ENCODE data around the gene SIRT2. TPM values are rescaled to one million over a fixed set of nuclear protein-coding genes. Genes with fewer than 3 reads are reported as not detected.
A peak's percentile ranks its signal among the peaks of the same experiment; 100 is the strongest.

Gene SIRT2
- total RNA-seq, 1 experiment from 2014 or later = 19.5 TPM

DNA sequence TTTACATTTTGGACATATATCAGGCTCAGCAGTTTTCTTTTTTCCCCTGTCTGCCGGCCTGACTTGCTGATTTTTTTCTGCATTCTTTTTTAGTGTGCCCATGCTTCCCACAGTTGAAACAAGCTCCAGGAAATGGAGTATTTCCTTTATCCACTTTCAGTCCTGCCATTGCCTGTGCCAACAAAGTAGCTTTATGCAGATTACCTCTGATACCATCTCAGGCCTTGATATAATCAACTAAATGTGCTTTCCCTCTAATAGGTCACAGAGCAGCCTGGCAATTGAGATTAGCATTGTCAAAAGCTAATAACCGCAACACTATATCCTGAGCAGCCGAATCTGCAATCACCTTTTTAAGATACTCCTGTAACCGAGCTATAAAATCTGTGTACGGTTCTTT lies 40.5 kb upstream of the SIRT2 start:
- H3K79me2 ChIP-seq (ENCODE audit: low read length) = no peaks in the 10 kb centered on the region
- no peaks in the 10 kb centered on the region for H3K27me3 ChIP-seq (ENCODE audit: low read length)
- H3K4me3 ChIP-seq (ENCODE audit: low read length) = no peak overlapping the region
- no peaks in the 10 kb centered on the region for H3K9me2 ChIP-seq (replicated peaks; ENCODE audit: insufficient read depth, low read length)
- no peak overlapping the region for H3K4me2 ChIP-seq (ENCODE audit: low read depth, low read length, poor library complexity, severe bottlenecking)
- H3K36me3 ChIP-seq (ENCODE audit: insufficient read depth, low read length) = no peaks in the 10 kb centered on the region
- no peak overlapping the region for H2AFZ ChIP-seq (ENCODE audit: low read length)
- no peak overlapping the region for H3K9ac ChIP-seq (ENCODE audit: low read length)
- H3K9me3 ChIP-seq (ENCODE audit: low read length) = no peaks in the 10 kb centered on the region
- H3K4me1 ChIP-seq (ENCODE audit: low read length) = no peaks in the 10 kb centered on the region
- DNase-seq = no peak
- no peak overlapping the region for H3K27ac ChIP-seq (ENCODE audit: low read length)
- no peaks in the 10 kb centered on the region for H4K20me1 ChIP-seq (ENCODE audit: insufficient read depth, low read depth, low read length)

DNA sequence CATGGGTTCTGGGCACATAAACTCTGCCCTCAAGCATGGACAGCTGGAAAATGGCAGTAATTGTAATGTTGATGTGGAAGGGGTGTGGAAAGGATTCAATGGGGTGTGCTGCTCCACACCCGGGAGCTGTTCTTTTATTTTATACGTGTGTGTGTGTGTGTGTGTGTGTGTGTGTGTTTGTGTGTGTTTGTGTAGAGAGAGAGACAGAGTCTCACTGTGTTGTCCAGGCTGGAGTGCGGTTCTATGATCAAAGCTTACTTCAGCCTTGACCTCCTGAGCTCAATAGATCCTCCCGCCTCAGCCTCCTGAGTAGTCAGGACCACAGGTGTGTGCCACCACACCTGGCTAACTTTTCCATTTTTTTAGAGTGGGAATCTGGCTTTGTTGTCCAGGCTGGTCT lies 34.1 kb upstream of the SIRT2 start:
- H3K9me3 ChIP-seq (ENCODE audit: low read length) = no peaks in the 10 kb centered on the region

DNA sequence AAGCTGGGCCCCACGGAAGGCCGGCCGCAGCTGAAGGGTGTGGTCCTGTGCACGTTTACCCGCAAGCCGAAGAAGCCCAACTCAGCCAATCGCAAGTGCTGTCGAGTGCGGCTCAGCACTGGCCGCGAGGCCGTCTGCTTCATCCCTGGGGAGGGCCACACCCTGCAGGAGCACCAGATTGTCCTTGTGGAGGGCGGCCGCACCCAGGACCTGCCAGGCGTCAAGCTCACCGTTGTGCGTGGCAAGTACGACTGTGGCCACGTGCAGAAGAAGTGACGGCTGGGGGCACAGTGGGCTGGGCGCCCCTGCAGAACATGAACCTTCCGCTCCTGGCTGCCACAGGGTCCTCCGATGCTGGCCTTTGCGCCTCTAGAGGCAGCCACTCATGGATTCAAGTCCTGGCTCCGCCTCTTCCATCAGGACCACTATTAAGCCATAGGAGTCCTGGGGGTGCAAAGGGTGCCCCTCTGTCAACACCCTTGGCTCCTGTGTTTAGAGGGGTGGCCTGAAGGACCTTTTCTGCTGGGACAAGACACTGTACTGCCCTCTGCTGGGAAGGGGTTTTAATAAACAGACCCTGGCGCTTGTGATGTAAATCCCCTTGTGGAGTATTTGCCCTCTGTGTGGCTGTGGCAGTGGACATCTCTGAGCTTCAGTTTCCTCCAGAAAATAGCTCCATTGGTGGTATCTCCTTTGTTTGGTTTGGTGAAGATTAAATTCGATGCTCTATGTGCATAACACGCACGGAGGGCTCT lies 33.2 kb upstream of the SIRT2 start:
- Histone ChIP-seq H3K36me3 (ENCODE audit: insufficient read depth, low read length) (peaks cover 18% of the 10 kb centered on the region), H3K4me1 (ENCODE audit: low read length) (peaks cover 16% of the 10 kb centered on the region), H3K4me3 (ENCODE audit: low read length) (no peak overlapping the region), H3K4me2 (ENCODE audit: low read depth, low read length, poor library complexity, severe bottlenecking) (no peak overlapping the region), H2AFZ (ENCODE audit: low read length) (no peak overlapping the region), H3K9me3 (ENCODE audit: low read length) (no peaks in the 10 kb centered on the region), H3K9me2 (replicated peaks; ENCODE audit: insufficient read depth, low read length) (no peaks in the 10 kb centered on the region), H3K27me3 (ENCODE audit: low read length) (no peaks in the 10 kb centered on the region), H3K27ac (ENCODE audit: low read length) (no peak overlapping the region), H3K9ac (ENCODE audit: low read length) (no peak overlapping the region), H4K20me1 (ENCODE audit: insufficient read depth, low read depth, low read length) (peaks cover 5% of the 10 kb centered on the region; the same call in 1 of the 2 replicates), H3K79me2 (ENCODE audit: low read length) (peaks cover 40% of the 10 kb centered on the region)
- DNase-seq = peak; percentile 73

More for the DNA sequence above, 34.1 kb upstream of the SIRT2 start:
- no peaks in the 10 kb centered on the region for H3K9me2 ChIP-seq (replicated peaks; ENCODE audit: insufficient read depth, low read length)
- H3K4me1 ChIP-seq (ENCODE audit: low read length) = peaks cover 16% of the 10 kb centered on the region
- H3K79me2 ChIP-seq (ENCODE audit: low read length) = peaks cover 31% of the 10 kb centered on the region
- H3K27me3 ChIP-seq (ENCODE audit: low read length) = no peaks in the 10 kb centered on the region
- H3K4me2 ChIP-seq (ENCODE audit: low read depth, low read length, poor library complexity, severe bottlenecking) = no peak overlapping the region
- no peak overlapping the region for H3K4me3 ChIP-seq (ENCODE audit: low read length)
- no peak overlapping the region for H3K9ac ChIP-seq (ENCODE audit: low read length)
- H4K20me1 ChIP-seq (ENCODE audit: insufficient read depth, low read depth, low read length) = peaks cover 5% of the 10 kb centered on the region; the same call in 1 of the 2 replicates
- no peak overlapping the region for H2AFZ ChIP-seq (ENCODE audit: low read length)
- H3K27ac ChIP-seq (ENCODE audit: low read length) = no peak overlapping the region
- peaks cover 18% of the 10 kb centered on the region for H3K36me3 ChIP-seq (ENCODE audit: insufficient read depth, low read length)
- no peak for DNase-seq

DNA sequence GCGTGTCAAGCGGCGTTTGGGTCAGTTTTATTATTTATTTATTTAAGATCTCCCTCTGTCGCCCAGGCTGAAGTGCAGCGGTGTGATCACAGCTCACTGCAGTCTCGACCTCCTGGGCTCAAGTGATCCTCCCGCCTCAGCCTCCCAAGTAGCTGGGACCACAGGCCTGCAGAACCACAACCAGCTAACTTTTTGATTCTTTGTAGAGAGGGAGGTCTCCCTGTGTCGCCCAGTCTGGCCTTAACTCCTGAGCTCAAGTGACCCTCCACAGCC lies 32.0 kb upstream of the SIRT2 start:
- Histone ChIP-seq H3K4me2 (ENCODE audit: low read depth, low read length, poor library complexity, severe bottlenecking) (peak overlapping the region; percentile 94), H3K9ac (ENCODE audit: low read length) (peak overlapping the region; percentile 95), H3K36me3 (ENCODE audit: insufficient read depth, low read length) (peaks cover 18% of the 10 kb centered on the region), H3K9me3 (ENCODE audit: low read length) (no peaks in the 10 kb centered on the region), H4K20me1 (ENCODE audit: insufficient read depth, low read depth, low read length) (peaks cover 5% of the 10 kb centered on the region; the same call in 1 of the 2 replicates), H3K9me2 (replicated peaks; ENCODE audit: insufficient read depth, low read length) (no peaks in the 10 kb centered on the region), H3K4me1 (ENCODE audit: low read length) (peaks cover 16% of the 10 kb centered on the region), H3K27ac (ENCODE audit: low read length) (no peak overlapping the region), H3K79me2 (ENCODE audit: low read length) (peaks cover 43% of the 10 kb centered on the region), H2AFZ (ENCODE audit: low read length) (no peak overlapping the region), H3K27me3 (ENCODE audit: low read length) (no peaks in the 10 kb centered on the region), H3K4me3 (ENCODE audit: low read length) (peak overlapping the region; percentile 96)
- DNase-seq = no peak

DNA sequence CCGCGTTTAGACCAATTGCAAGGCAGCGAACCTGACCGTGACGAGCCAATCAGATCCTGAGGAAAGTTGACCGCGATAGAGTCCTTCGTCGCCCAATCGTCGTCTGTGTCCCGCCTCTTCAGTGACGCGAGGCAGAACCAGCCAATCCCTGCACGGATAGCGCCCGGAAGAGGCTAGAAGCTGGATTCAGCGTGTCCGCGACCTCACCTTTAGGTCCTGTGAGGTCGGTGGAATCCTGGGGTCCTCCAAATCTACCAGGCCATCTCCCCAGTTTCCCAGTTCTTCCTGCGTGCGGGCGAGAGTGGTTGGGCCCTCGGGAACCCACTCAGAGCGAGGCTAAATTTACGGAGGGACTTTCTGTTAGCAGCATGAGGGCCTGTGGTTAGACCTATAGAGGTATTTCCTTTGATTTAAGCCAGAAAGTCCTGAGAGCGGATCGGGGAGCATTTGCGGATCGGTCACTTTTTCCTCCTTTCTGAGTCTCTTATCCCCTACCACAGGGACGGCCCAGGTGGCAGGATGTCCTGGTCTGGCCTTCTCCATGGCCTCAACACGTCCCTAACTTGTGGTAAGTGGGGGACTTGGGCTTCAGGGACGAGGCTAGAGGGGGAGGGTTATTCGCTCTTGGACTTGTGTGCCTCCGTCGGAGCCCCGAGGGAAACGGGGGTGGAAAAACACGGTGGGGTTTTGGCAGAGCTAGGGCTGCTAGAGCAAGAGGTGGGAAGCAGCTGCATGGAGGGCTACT lies 31.5 kb upstream of the SIRT2 start, which contains the start of gene MRPS12:
Gene MRPS12, plus strand, starts transcription at position 169 of the 745 bp plus-strand sequence. Its CDS starts 351 bp downstream, at position 520.
- H3K79me2 ChIP-seq (ENCODE audit: low read length) = peaks cover 43% of the 10 kb centered on the region
- DNase-seq = peak; percentile 100
- H3K4me1 ChIP-seq (ENCODE audit: low read length) = peaks cover 16% of the 10 kb centered on the region

DNA sequence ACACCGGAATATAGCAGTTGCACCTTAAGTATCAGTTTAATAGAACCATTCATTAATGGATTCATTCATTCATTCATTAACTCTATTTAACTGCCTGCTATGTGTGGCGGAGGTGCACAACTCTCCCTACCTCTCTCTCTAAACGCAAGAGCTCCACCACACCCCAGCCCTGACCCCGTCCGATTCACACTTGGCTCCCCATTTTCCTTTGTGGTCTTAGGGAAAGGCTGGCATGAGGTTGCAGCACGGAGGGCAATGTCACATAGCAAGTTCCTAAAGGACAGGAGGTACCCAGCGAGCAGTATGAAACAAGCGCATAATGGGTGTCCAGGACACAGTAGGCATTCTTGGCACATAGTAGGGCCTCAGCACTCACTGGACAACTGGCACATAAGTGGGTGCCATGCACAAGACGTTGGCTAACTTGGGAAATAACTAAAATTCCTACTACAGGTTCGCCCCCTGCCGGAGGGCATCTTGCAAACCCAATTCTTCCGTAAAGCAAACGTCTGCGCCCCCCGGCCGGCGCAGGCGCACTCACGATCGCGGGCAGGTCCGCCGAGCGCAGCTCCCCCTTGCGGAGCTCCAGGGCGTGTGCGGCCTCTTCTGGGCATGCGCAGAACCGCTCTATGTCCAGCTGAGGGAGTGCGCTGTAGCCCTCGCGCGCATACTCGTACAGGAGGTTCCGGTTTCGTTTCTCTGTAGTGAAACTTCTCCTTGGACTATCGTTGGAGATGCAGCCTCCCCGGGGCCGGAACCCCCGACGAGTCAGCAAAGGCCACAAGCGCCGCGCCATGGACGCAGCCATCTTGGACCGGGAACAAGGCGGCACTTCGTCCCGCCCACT lies 30.7 kb upstream of the SIRT2 start, which contains the start of gene SARS2:
Gene SARS2, minus strand, starts transcription at position 835 of the 847 bp plus-strand sequence. Its CDS starts 27 bp downstream, at position 808.
- peak within 1 kb of the TSS; percentile 95 for H3K9ac ChIP-seq (ENCODE audit: low read length)
- peak within 1 kb of the TSS; percentile 96 for H3K4me3 ChIP-seq (ENCODE audit: low read length)
- peak within 1 kb of the TSS; percentile 76; the same call in 1 of the 2 replicates for H2AFZ ChIP-seq (ENCODE audit: low read length)
- peak within 1 kb of the TSS; percentile 94 for H3K4me2 ChIP-seq (ENCODE audit: low read depth, low read length, poor library complexity, severe bottlenecking)
- H3K27ac ChIP-seq (ENCODE audit: low read length) = peak within 1 kb of the TSS; percentile 54; the same call in 1 of the 2 replicates
- H3K4me1 ChIP-seq (ENCODE audit: low read length) = peaks cover 16% of the 10 kb centered on the region
- peaks cover 5% of the 10 kb centered on the region; the same call in 1 of the 2 replicates for H4K20me1 ChIP-seq (ENCODE audit: insufficient read depth, low read depth, low read length)
- H3K9me3 ChIP-seq (ENCODE audit: low read length) = no peaks in the 10 kb centered on the region
- no peaks in the 10 kb centered on the region for H3K27me3 ChIP-seq (ENCODE audit: low read length)
- H3K9me2 ChIP-seq (replicated peaks; ENCODE audit: insufficient read depth, low read length) = no peaks in the 10 kb centered on the region
- peak; percentile 96 for DNase-seq
- peaks cover 43% of the 10 kb centered on the region for H3K79me2 ChIP-seq (ENCODE audit: low read length)
- H3K36me3 ChIP-seq (ENCODE audit: insufficient read depth, low read length) = peaks cover 18% of the 10 kb centered on the region

More for the DNA sequence above, 31.5 kb upstream of the SIRT2 start, which contains the start of gene MRPS12:
- Histone ChIP-seq H2AFZ (ENCODE audit: low read length) (peak within 1 kb of the TSS; percentile 76; the same call in 1 of the 2 replicates), H3K9me2 (replicated peaks; ENCODE audit: insufficient read depth, low read length) (no peaks in the 10 kb centered on the region), H4K20me1 (ENCODE audit: insufficient read depth, low read depth, low read length) (peaks cover 5% of the 10 kb centered on the region; the same call in 1 of the 2 replicates), H3K4me3 (ENCODE audit: low read length) (peak within 1 kb of the TSS; percentile 96), H3K9me3 (ENCODE audit: low read length) (no peaks in the 10 kb centered on the region), H3K36me3 (ENCODE audit: insufficient read depth, low read length) (peaks cover 18% of the 10 kb centered on the region), H3K27ac (ENCODE audit: low read length) (peak within 1 kb of the TSS; percentile 54; the same call in 1 of the 2 replicates), H3K4me2 (ENCODE audit: low read depth, low read length, poor library complexity, severe bottlenecking) (peak within 1 kb of the TSS; percentile 94), H3K27me3 (ENCODE audit: low read length) (no peaks in the 10 kb centered on the region), H3K9ac (ENCODE audit: low read length) (peak within 1 kb of the TSS; percentile 95)

DNA sequence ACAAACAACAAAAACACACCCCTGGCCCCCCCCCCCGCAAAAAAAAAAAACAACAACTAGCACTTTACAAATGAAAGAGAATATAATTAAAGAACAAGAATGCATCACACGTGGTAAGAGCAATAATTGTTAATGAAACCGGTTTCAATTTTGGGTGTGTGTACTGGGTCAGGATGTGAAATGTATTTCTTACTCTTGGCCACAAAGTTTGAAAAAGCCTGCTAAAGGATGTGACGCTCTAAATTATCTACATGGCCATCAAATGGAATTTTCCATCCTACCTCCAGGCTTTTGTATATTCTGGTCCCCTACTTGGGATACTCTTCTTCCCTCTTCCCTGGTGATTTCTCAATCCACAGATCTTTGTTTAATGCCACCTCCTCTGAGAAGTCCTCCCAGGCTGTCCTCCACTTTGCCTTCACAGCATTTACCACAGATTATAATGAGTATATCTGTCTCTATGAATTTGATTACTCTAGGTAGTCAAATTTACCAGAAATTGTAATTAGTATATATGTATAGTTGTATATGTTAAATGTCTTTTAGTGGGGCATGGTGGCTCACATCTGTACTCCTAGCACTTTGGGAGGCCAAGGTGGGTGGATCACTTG lies 29.1 kb upstream of the SIRT2 start:
- H3K79me2 ChIP-seq (ENCODE audit: low read length) = peaks cover 43% of the 10 kb centered on the region
- H3K4me2 ChIP-seq (ENCODE audit: low read depth, low read length, poor library complexity, severe bottlenecking) = no peak overlapping the region
- peaks cover 5% of the 10 kb centered on the region; the same call in 1 of the 2 replicates for H4K20me1 ChIP-seq (ENCODE audit: insufficient read depth, low read depth, low read length)
- DNase-seq = no peak
- H3K9ac ChIP-seq (ENCODE audit: low read length) = no peak overlapping the region
- H3K4me3 ChIP-seq (ENCODE audit: low read length) = no peak overlapping the region
- H3K27me3 ChIP-seq (ENCODE audit: low read length) = no peaks in the 10 kb centered on the region
- H3K9me3 ChIP-seq (ENCODE audit: low read length) = no peaks in the 10 kb centered on the region
- no peak overlapping the region for H2AFZ ChIP-seq (ENCODE audit: low read length)
- H3K36me3 ChIP-seq (ENCODE audit: insufficient read depth, low read length) = peaks cover 20% of the 10 kb centered on the region
- H3K27ac ChIP-seq (ENCODE audit: low read length) = no peak overlapping the region
- no peaks in the 10 kb centered on the region for H3K9me2 ChIP-seq (replicated peaks; ENCODE audit: insufficient read depth, low read length)
- peaks cover 16% of the 10 kb centered on the region for H3K4me1 ChIP-seq (ENCODE audit: low read length)
